GM18526 (cell line): ENCODE measurements around the gene PSAT1.

Source experiments
- POLR2A ChIP-seq: IDR thresholded peaks from 3 replicates; pipeline ENCODE4 v1.6.1; 2011; ENCODE audit not compliant: insufficient read length; ENCODE audit errors: extremely low read depth

The PSAT1 gene

GRCh38 chr9:78365748-78366697, 69.1 kb downstream of the PSAT1 start:
- no peak for TF ChIP-seq POLR2A

- no peak for TF ChIP-seq POLR2A
Observed at GRCh38 chr9:78366827-78367226, 69.9 kb downstream of the PSAT1 start.

GRCh38 chr9:78368236-78368635, 71.3 kb downstream of the PSAT1 start:
- TF ChIP-seq POLR2A: no peak

- TF ChIP-seq POLR2A: no peak
Observed at GRCh38 chr9:78369639-78370219, 72.8 kb downstream of the PSAT1 start.

GRCh38 chr9:78370991-78371390, 74.1 kb downstream of the PSAT1 start:
- TF ChIP-seq POLR2A: no peak

GRCh38 chr9:78371981-78372380, 75.1 kb downstream of the PSAT1 start:
- TF ChIP-seq POLR2A: no peak
